Measurements from ENCODE around the gene GNL1.

GRCh38 chr6:30508890-30509736, 47.2 kb downstream of the GNL1 start:
- TF ChIP-seq, protein P1, sequence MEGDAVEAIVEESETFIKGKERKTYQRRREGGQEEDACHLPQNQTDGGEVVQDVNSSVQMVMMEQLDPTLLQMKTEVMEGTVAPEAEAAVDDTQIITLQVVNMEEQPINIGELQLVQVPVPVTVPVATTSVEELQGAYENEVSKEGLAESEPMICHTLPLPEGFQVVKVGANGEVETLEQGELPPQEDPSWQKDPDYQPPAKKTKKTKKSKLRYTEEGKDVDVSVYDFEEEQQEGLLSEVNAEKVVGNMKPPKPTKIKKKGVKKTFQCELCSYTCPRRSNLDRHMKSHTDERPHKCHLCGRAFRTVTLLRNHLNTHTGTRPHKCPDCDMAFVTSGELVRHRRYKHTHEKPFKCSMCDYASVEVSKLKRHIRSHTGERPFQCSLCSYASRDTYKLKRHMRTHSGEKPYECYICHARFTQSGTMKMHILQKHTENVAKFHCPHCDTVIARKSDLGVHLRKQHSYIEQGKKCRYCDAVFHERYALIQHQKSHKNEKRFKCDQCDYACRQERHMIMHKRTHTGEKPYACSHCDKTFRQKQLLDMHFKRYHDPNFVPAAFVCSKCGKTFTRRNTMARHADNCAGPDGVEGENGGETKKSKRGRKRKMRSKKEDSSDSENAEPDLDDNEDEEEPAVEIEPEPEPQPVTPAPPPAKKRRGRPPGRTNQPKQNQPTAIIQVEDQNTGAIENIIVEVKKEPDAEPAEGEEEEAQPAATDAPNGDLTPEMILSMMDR (IDR thresholded peaks at IDR 0.05) = no peak
- TF ChIP-seq POLR2A (IDR thresholded peaks at IDR 0.05) = no peak
